ENCODE measurements around the gene SNX8.
A peak's percentile ranks its signal among the peaks of the same experiment; 100 is the strongest.

The SNX8 gene

DNA sequence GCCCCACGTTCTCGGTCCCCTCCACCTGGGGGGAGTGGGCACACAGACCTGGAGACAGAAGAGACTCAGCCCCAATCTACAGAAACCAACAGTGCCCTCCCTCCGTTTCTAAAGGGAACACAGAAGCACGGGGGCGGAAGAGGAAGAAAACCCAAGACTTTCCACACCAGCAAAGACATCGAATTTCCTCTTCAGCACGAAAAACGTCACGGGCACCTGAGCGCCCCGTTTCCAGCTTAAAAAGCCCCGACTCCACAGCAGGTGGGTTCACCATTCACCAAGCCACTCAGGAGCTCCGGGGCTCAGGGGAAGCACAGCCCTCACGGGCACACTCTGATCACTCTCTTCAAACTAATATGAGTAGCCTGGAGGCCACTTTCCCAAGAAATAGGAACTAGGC, 52.6 kb downstream of the SNX8 start:
- DNase-seq (ENCODE audit: low spot score), result peak; percentile 4

GRCh38 chr7:2260820-2261219, 53.4 kb downstream of the SNX8 start:
- no peak for DNase-seq (ENCODE audit: low spot score)

DNA sequence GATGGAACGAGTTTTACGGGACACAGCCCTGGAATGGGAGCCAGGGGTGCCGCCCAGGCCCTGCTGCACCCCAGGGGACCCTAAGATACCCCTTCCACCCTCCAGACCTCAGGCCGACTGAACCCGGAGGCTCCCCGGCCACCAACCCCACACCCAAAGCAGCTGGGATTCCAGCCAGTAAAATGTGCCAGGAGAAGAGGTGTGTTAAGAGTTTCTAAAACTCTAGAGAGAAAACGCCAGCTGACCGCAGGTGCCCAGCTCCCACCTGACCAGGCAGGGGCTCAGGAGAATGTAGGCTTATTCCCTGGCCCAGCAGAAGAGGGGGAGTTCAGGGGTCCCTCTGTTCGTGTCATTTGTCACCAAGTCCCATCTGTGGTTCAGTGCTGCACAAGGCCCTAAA, 54.8 kb downstream of the SNX8 start:
- no peak for DNase-seq (ENCODE audit: low spot score)

GRCh38 chr7:2258661-2259365, 55.4 kb downstream of the SNX8 start:
- no peak for DNase-seq (ENCODE audit: low spot score)

- no peak for DNase-seq (ENCODE audit: low spot score)
Measured at GRCh38 chr7:2257651-2258050, 56.6 kb downstream of the SNX8 start.

DNA sequence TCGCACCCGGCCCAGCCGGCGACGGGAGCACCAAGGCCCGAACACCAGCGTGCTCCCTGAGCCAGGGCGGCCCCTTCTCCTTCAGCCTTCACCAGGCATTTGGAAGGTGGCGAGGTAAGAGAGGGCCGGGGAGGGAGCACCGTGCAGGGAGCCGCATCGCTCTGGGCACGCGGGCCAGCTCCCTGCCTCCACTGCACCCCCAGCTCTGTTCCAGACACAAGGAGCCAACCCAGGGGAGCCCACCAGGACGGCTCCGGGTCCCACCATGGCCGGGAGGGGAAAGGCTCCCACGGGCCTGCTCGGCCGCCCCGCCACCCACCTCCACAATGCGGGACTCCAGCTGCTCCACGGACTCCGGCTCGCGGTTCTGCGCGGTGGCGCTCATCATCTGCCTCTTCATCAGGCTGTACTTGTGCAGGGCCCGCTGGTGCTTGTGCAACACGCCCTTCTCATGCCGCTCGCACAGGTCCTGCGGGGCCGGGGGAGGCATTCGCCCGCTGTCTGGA, 57.1 kb downstream of the SNX8 start:
- no peak for DNase-seq (ENCODE audit: low spot score)

DNA sequence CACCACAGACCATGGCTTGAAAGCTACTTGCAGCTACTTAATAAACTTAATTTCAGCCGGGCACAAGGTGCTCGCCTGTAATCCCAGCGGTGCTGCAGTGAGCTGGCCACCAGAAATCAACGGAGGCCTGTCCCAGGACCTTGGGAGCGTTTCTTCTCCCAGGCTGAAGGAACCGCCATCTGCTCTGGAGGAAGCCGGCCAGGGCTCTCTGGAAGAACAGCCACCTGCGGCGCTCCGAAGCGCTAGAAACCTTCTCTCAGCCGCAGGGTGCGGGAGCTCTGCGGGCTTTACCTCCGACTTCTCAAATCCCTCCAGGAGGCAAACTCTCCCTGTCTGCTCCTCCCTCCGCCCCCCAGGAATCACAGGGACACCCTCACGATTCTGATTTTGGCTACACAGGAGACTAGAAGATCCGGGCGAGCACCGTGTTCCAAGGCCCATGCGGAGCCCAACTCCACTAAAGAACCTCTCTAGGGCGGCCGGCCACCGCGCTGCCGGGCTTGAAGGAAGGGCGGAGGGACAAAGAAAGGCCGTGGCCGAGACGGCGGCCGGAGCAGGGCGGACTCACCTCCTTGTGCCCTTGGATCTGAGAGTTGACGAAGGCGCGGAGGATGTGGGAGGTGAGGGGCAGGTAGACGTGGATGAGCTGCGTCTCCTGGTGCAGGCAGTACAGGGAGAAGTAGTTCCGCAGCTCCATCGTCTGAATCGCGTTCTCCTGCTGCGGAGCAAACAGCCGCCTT, 57.8 kb downstream of the SNX8 start:
- no peak for DNase-seq (ENCODE audit: low spot score)

DNA sequence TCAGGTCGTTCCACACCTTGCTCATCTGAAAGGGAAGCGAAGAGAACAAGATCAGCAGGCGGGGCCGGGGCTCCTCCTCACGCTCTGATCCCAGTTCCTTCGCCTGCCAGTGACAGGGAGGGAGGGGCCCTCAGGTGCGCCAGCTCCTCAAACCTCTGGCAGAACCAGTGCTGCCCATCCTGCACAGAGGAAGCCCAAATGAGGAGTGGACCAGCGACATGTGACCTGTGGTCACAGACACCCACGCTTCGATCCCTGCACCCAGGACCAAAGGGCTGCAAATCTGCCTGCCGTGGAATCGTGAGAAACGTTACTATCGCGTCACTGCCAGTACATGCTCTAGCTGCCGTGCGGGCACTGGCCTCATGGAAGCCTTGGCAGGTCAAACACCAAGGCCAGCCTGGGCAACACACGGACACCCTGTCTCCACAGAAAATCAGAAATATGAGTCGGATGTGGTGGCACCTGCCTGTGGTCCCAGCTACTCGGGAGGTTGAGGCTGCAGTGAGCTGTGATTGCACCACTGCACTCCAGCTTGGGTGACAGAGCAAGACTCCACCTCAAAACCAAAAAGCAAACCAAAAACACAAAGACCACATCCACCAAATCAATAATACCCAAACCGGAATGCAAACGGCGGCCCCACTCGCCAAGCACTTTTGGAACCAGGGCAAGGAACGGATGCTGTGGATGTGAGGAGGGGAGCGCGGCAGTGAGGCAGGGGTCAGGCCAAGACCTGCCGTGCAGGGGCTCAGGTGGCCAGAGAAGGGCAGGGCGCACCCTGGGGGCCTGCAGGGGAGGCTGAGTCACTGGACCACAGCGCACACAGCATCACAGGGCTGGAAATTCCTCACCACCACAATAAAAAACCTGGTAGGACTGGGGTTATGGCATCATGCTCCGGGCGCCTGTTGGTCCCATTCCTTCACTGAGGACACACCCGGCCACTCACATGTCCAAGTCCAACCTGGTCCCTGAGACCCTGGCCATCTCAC, 58.8 kb downstream of the SNX8 start:
- no peak for DNase-seq (ENCODE audit: low spot score)

GRCh38 chr7:2254429-2255144, 59.7 kb downstream of the SNX8 start:
- DNase-seq (ENCODE audit: low spot score), result no peak

DNA sequence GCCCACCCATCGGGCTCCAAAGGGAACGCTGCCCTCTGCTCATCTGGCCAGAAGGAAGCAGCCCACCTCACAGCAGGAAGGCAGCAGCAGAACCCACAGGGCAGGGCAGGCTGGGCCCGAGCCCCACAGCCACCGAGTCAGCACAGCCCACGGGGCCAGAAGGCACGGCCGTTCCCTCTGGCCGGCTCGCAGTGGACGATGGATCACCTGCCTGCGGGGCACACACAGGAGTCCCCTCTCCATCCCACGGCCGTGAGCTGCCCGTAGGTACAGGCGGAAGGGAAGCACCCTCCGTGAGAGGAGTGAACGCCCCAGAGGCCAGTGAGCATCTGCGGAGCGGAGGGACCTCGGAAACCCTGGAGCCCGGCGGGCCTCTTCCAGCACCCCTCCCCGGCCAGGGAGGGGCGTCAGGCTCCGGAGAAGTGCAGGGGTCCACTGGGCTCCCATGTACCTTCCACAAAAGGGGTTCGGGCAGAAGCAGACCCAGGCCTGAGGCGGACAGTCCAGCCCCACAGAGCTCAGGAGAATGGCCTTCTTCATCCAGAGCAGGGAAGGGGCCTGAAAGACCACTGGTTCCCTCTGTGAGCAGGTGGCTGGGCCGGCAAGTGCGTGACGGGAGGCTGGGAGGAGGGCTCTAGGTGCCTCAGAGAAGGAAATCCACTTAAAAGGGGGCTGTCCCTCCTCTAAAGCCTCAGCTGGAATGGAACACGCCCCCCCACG, 60.6 kb downstream of the SNX8 start:
- DNase-seq (ENCODE audit: low spot score), result no peak

- no peak for DNase-seq (ENCODE audit: low spot score)
Measured at GRCh38 chr7:2253021-2253420, 61.2 kb downstream of the SNX8 start.

GRCh38 chr7:2251841-2252771, 62.1 kb downstream of the SNX8 start:
- no peak for DNase-seq (ENCODE audit: low spot score)

DNA sequence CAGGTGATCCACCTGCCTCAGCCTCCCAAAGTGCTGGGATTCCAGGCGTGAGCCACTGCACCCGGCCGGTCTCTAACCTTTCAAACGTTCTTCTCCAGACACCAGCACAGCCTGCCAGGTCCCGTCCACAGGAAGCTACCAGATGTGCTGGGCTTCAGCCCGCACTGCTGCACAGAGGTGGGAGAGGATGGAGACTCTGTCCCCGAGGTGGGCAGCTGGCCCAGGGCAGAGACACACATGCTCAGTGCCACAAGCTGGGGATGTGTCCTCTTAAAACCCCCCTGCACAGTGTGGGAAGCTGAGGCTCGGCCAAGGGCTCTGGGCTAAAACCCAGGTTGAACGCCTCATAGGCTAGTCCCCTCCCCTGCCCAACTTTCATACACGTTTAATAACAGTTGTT, 62.9 kb downstream of the SNX8 start:
- no peak for DNase-seq (ENCODE audit: low spot score)

DNA sequence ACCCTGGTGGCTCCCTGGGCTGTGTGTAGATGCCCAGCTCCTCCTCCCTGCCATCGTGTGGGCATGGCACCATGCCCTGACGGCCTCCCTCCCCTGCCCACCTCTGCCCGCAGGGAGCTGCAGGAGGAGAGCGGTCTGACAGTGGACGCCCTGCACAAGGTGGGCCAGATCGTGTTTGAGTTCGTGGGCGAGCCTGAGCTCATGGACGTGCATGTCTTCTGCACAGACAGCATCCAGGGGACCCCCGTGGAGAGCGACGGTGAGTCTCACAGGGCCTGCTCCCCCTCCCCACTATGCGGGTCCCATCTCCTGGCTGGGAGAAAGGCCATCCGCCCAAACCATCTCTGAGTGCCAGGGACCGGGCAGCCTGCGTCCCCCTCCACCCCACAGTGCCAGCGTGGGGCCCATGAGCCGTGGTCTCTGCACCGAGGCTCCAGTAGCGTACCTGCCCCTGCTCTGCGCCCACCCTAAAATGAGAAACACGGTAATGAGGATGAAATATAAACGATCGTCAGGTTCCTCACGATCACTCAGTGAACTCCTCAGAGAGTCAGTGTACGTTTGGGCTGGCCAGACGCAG, 64.4 kb downstream of the SNX8 start:
- DNase-seq (ENCODE audit: low spot score), result no peak

- no peak for DNase-seq (ENCODE audit: low spot score)
Measured at GRCh38 chr7:2248984-2249694, 65.1 kb downstream of the SNX8 start.

DNA sequence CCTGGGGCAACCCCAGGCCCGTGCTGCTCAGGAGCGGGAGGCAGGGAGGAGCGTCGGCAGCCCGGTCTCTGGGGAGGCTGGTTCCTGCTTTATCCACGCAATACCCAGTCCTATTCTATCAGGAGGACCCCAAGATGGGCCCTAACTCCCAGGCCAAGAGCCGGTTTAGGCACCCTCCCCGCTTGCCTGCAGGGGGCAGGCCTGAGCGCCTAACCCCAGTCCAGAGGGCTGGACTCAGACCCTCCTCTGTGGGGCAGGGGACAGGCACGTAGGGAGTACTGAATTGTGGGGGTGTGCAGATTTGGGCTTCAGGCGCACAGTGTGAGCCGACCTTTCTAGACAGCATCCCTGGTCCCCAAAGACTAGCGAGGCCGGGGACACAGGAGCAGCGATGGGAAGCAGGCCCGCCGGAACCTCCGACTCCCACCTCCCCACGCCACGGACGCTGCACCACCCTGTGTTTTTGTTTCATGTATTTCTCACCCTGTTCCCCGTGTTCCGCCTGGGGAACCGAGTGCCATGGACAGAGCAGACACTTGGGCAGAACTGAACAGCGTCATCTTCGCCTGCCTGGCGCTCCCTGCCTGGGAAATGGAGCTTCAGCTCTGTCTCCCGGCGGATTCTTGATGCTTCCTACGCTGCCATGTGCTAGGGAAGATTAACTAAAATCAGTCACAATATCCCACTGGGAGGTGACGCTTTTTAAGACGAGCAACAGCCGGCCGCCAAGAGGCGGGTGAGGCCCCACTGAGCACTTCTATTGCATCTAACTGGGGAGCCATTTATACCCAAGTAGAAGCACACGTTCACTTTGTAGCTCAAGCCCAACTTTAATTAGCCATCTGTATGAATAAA, 66.9 kb downstream of the SNX8 start:
- DNase-seq (ENCODE audit: low spot score), result no peak

DNA sequence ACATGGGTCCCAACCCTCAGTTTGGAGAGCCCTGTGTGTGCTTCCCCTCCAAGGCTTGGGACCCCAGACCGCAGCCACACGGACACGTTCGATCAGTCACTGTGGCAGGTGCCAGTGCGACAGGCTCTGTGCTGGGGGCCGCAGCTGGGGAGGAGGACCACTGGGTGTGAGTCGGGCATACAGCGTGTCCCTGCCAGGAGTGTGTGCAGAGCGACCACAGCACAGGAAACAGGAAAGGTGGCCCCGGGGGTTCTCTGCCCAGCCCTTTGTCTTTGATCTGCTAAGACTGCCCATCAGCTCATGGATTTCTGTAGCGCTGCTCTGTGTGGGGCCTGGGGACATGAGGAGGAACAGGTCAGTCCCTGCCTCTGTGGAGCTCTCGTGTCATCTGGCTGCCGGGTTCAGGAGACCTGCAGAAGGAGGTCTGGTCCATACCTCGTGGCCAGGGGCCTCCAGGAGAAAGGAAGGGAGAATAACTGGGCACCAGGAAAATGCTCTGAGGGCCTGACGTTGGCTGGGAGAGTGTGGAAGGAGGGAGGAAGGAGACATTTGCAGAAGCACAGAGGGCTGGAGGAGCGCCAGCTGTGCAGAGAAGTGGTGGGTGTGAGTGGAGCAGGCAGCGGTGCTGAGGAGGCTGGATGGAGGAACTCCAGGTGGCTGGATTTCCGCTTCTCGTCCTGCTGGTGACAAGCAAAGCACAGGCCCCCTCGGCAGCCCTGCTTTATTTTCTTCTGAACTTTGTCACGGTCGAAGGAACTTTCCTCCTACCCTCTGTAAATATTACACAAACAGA, 68.2 kb downstream of the SNX8 start:
- DNase-seq (ENCODE audit: low spot score), result no peak
